GM12872 (cell line): ENCODE data around the gene COX7B2.

ENCODE experiments used
- CTCF ChIP-seq: IDR thresholded peaks from 3 replicates; pipeline ENCODE4 v1.5.1; 2011; ENCODE audit warnings: low read depth, mild to moderate bottlenecking, low read length, moderate library complexity; ENCODE audit not compliant: insufficient read depth

COX7B2 gene

GRCh38 chr4:46818604-46819003 is 90.4 kb downstream of the COX7B2 start:
- no peak for TF ChIP-seq CTCF

- no peak for TF ChIP-seq CTCF
These were observed 91.2 kb downstream of the COX7B2 start for GRCh38 chr4:46817806-46818205.

- no peak for TF ChIP-seq CTCF
These were observed 104.1 kb downstream of the COX7B2 start for GRCh38 chr4:46804781-46805413.

- TF ChIP-seq CTCF = no peak
These were observed 116.0 kb downstream of the COX7B2 start for GRCh38 chr4:46793036-46793435.

- no peak for TF ChIP-seq CTCF
These were observed 127.5 kb downstream of the COX7B2 start for GRCh38 chr4:46781434-46782092.

GRCh38 chr4:46765465-46765864 is 143.6 kb downstream of the COX7B2 start:
- TF ChIP-seq CTCF = no peak

- no peak for TF ChIP-seq CTCF
These were observed 179.0 kb downstream of the COX7B2 start for GRCh38 chr4:46730075-46730474.
